Measurements from ENCODE around the gene BHLHE23.

- TF ChIP-seq NFIC (IDR thresholded peaks at IDR 0.05) (no peak), YY1 (IDR thresholded peaks at IDR 0.05; ENCODE audit: low read depth) (no peak), TEAD4 (IDR thresholded peaks at IDR 0.05) (no peak), EP300 (IDR thresholded peaks at IDR 0.05; ENCODE audit: borderline replicate concordance) (no peak), CREB1 (IDR thresholded peaks at IDR 0.05; ENCODE audit: low read depth) (no peak), MAX (IDR thresholded peaks at IDR 0.05) (no peak), REST (IDR thresholded peaks at IDR 0.05; ENCODE audit: low read depth) (no peak)
Measured at GRCh38 chr20:63008541-63009044, 1.8 kb upstream of the BHLHE23 start.
